ENCODE results near the gene YIPF4. TPM values are rescaled to one million over a fixed set of nuclear protein-coding genes. Genes with fewer than 3 reads are reported as not detected.
"Not testable (repeated sequence)": the region's sequence is repeated elsewhere in the genome, so short reads cannot be mapped to it uniquely, and the experiment has no call there.

Gene YIPF4
- total RNA-seq, 1 donor from 2014 or later = 52.3 TPM

DNA sequence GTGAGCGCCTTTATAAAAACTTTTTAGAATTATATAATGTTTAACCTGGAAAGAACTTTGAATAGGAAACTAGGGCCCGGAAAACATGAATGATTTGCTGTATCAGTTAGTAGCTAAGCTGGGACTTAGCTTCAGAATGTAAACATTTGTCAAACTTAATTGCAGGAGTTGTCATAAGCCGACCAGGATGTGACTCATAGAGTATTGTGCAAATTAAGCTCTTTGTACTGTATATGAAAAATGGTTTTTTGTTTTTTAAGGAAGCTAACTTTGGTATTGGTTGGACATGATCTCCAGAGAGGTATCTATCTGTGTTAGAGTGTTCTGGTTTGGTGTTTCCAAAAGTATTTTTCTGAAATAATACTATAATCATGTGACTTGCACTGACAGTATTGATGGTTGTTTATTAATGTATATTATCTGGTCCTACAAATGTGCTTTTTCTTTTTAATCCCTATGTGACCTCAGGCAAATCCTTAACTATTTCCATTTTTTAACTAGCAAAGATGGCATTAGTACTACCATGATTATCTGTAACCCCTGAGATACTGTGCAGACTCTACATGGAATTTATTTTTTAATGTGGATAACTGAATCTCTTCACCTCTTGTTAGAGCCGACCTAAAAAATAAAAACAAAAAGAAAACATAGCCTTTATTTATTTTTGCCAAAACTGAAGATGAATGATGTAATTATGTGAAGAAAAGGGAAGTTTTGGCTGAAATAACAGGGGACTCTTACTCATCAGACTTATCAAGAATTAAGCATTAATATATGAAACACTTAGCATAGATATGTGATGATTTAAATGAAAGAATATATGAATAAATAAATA lies 11.7 kb downstream of the YIPF4 start:
- Histone ChIP-seq H3K27me3 (ENCODE audit: insufficient read depth, low read length) (no peaks in the 10 kb centered on the region), H3K27ac (ENCODE audit: low read depth, low read length) (peak overlapping the region; percentile 33), H3K9ac (ENCODE audit: low read length) (no peak overlapping the region), H3K9me3 (ENCODE audit: insufficient read depth, low read depth, low read length) (no peaks in the 10 kb centered on the region), H4K20me1 (ENCODE audit: insufficient read depth, low read length) (peaks cover 11% of the 10 kb centered on the region), H3K36me3 (ENCODE audit: insufficient read depth, low read length) (peaks cover 2% of the 10 kb centered on the region), H3K4me1 (ENCODE audit: insufficient read depth, low read length) (peaks cover 10% of the 10 kb centered on the region), H3K4me3 (ENCODE audit: insufficient read depth, low read depth, low read length) (no peak overlapping the region), H3K79me2 (ENCODE audit: insufficient read depth, low read length) (peaks cover 68% of the 10 kb centered on the region), H2AFZ (ENCODE audit: low read depth, low read length) (no peak overlapping the region), H3K4me2 (ENCODE audit: low read length) (peak overlapping the region; percentile 19)
- TF ChIP-seq, protein P1, sequence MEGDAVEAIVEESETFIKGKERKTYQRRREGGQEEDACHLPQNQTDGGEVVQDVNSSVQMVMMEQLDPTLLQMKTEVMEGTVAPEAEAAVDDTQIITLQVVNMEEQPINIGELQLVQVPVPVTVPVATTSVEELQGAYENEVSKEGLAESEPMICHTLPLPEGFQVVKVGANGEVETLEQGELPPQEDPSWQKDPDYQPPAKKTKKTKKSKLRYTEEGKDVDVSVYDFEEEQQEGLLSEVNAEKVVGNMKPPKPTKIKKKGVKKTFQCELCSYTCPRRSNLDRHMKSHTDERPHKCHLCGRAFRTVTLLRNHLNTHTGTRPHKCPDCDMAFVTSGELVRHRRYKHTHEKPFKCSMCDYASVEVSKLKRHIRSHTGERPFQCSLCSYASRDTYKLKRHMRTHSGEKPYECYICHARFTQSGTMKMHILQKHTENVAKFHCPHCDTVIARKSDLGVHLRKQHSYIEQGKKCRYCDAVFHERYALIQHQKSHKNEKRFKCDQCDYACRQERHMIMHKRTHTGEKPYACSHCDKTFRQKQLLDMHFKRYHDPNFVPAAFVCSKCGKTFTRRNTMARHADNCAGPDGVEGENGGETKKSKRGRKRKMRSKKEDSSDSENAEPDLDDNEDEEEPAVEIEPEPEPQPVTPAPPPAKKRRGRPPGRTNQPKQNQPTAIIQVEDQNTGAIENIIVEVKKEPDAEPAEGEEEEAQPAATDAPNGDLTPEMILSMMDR (IDR thresholded peaks at IDR 0.05; ENCODE audit: insufficient read depth, low read depth, low read length) = no peak
- TF ChIP-seq EZH2 (IDR thresholded peaks at IDR 0.05; ENCODE audit: insufficient read depth, low read length) = no peak
- Mint-ChIP-seq H3K27me3 (ENCODE audit: low read depth, unreplicated experiment) (no peaks in the 10 kb centered on the region), H3K27ac (ENCODE audit: unreplicated experiment) (peak overlapping the region; percentile 23), H3K4me3 (ENCODE audit: unreplicated experiment) (no peak overlapping the region), H3K4me1 (ENCODE audit: low read depth, unreplicated experiment) (peaks cover 10% of the 10 kb centered on the region), H3K36me3 (ENCODE audit: low read depth, unreplicated experiment) (peaks cover 2% of the 10 kb centered on the region), H3K9me3 (ENCODE audit: unreplicated experiment) (no peaks in the 10 kb centered on the region)
- no peak for FAIRE-seq
- DNase-seq (ENCODE audit: low read depth) = peak; percentile 73

DNA sequence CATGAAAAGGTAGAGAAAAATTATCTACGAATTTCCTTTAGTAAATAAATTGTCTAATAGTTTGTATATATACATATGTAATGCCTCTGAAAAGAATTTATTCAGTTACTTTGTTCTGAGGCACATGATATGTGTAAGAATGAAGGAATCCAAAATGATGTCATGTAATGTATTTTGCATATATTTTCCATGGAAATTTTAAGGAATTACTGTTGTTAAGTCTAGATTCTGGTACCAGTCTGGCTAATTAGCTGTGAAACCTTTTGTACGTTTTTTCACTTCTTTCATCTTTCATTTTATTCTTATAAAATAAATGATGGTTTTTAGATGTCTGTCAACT lies 12.3 kb downstream of the YIPF4 start:
- Histone ChIP-seq H3K27ac (ENCODE audit: low read depth, low read length) (no peak overlapping the region), H3K9me3 (ENCODE audit: insufficient read depth, low read depth, low read length) (no peaks in the 10 kb centered on the region), H3K9ac (ENCODE audit: low read length) (no peak overlapping the region), H3K4me1 (ENCODE audit: insufficient read depth, low read length) (peaks cover 7% of the 10 kb centered on the region), H3K4me2 (ENCODE audit: low read length) (no peak overlapping the region), H3K27me3 (ENCODE audit: insufficient read depth, low read length) (no peaks in the 10 kb centered on the region), H2AFZ (ENCODE audit: low read depth, low read length) (no peak overlapping the region), H3K4me3 (ENCODE audit: insufficient read depth, low read depth, low read length) (no peak overlapping the region), H3K36me3 (ENCODE audit: insufficient read depth, low read length) (peaks cover 2% of the 10 kb centered on the region), H3K79me2 (ENCODE audit: insufficient read depth, low read length) (peaks cover 62% of the 10 kb centered on the region), H4K20me1 (ENCODE audit: insufficient read depth, low read length) (peaks cover 5% of the 10 kb centered on the region)
- peaks cover under 1% of the 10 kb centered on the region for H3K9me3 Mint-ChIP-seq (ENCODE audit: unreplicated experiment)
- peaks cover 6% of the 10 kb centered on the region for H3K36me3 Mint-ChIP-seq (ENCODE audit: low read depth, unreplicated experiment)
- H3K4me1 Mint-ChIP-seq (ENCODE audit: low read depth, unreplicated experiment) = peaks cover 4% of the 10 kb centered on the region
- no peaks in the 10 kb centered on the region for H3K27me3 Mint-ChIP-seq (ENCODE audit: low read depth, unreplicated experiment)
- no peak for DNase-seq (ENCODE audit: low read depth)
- H3K27ac Mint-ChIP-seq (ENCODE audit: unreplicated experiment) = no peak overlapping the region
- FAIRE-seq = no peak
- no peak overlapping the region for H3K4me3 Mint-ChIP-seq (ENCODE audit: unreplicated experiment)
- TF ChIP-seq, protein P1 (IDR thresholded peaks at IDR 0.05; ENCODE audit: insufficient read depth, low read depth, low read length) = no peak
- TF ChIP-seq EZH2 (IDR thresholded peaks at IDR 0.05; ENCODE audit: insufficient read depth, low read length) = no peak

DNA sequence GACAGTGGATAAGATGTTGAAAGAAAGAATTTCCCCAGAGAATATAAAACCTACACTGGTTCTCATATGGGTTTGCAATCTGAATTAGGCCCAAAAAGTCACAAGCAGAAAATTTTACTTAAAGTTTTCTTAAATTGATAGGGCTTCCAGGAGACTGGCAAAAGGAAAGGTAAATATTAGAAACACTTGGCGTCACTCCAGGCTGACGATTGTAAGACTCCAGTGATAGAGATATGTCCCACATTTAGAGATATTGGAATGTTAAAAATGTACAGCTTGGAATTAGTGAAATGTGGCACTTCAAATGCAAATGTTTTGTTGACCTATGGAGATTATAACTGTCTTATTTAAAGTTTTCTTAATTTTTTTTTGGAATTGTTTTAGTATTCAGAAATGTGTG lies 14.0 kb downstream of the YIPF4 start:
- H3K36me3 Mint-ChIP-seq (ENCODE audit: low read depth, unreplicated experiment) = peaks cover 14% of the 10 kb centered on the region
- Histone ChIP-seq H3K36me3 (ENCODE audit: insufficient read depth, low read length) (peaks cover 4% of the 10 kb centered on the region), H3K79me2 (ENCODE audit: insufficient read depth, low read length) (peaks cover 45% of the 10 kb centered on the region), H3K27me3 (ENCODE audit: insufficient read depth, low read length) (no peaks in the 10 kb centered on the region), H3K4me2 (ENCODE audit: low read length) (no peak overlapping the region), H2AFZ (ENCODE audit: low read depth, low read length) (no peak overlapping the region), H3K27ac (ENCODE audit: low read depth, low read length) (no peak overlapping the region), H4K20me1 (ENCODE audit: insufficient read depth, low read length) (peaks cover 1% of the 10 kb centered on the region), H3K4me1 (ENCODE audit: insufficient read depth, low read length) (peaks cover 7% of the 10 kb centered on the region), H3K9ac (ENCODE audit: low read length) (no peak overlapping the region), H3K9me3 (ENCODE audit: insufficient read depth, low read depth, low read length) (no peaks in the 10 kb centered on the region), H3K4me3 (ENCODE audit: insufficient read depth, low read depth, low read length) (no peak overlapping the region)
- TF ChIP-seq EZH2 (IDR thresholded peaks at IDR 0.05; ENCODE audit: insufficient read depth, low read length) = no peak
- TF ChIP-seq, protein P1 (IDR thresholded peaks at IDR 0.05; ENCODE audit: insufficient read depth, low read depth, low read length) = no peak
- H3K4me3 Mint-ChIP-seq (ENCODE audit: unreplicated experiment) = no peak overlapping the region
- no peak overlapping the region for H3K27ac Mint-ChIP-seq (ENCODE audit: unreplicated experiment)
- no peak for FAIRE-seq
- no peak for DNase-seq (ENCODE audit: low read depth)
- H3K9me3 Mint-ChIP-seq (ENCODE audit: unreplicated experiment) = peaks cover 6% of the 10 kb centered on the region
- no peaks in the 10 kb centered on the region for H3K27me3 Mint-ChIP-seq (ENCODE audit: low read depth, unreplicated experiment)
- peaks cover 4% of the 10 kb centered on the region for H3K4me1 Mint-ChIP-seq (ENCODE audit: low read depth, unreplicated experiment)

DNA sequence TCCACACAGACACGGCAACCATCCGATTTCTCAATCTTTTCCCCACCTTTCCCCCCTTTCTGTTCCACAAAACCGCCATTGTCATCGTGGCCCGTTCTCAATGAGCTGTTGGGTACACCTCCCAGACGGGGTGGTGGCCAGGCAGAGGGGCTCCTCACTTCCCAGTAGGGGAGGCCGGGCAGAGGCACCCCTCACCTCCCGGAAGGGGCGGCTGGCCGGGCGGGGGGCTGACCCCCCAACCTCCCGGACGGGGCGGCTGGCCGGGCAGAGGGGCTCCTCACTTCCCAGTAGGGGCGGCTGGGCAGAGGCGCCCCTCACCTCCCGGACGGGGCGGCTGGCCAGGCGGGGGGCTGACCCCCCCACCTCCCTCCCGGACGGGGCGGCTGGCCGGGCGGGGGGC lies 15.8 kb downstream of the YIPF4 start:
- H3K4me1 Mint-ChIP-seq (ENCODE audit: low read depth, unreplicated experiment); H2AFZ ChIP-seq (ENCODE audit: low read depth, low read length); H3K27me3 Mint-ChIP-seq (ENCODE audit: low read depth, unreplicated experiment); H3K9me3 Mint-ChIP-seq (ENCODE audit: unreplicated experiment); H3K27ac ChIP-seq (ENCODE audit: low read depth, low read length); H3K9me3 ChIP-seq (ENCODE audit: insufficient read depth, low read depth, low read length); H3K4me1 ChIP-seq (ENCODE audit: insufficient read depth, low read length); FAIRE-seq; H3K4me2 ChIP-seq (ENCODE audit: low read length); H3K9ac ChIP-seq (ENCODE audit: low read length); H3K4me3 ChIP-seq (ENCODE audit: insufficient read depth, low read depth, low read length); H3K36me3 ChIP-seq (ENCODE audit: insufficient read depth, low read length); H4K20me1 ChIP-seq (ENCODE audit: insufficient read depth, low read length); H3K27ac Mint-ChIP-seq (ENCODE audit: unreplicated experiment); H3K27me3 ChIP-seq (ENCODE audit: insufficient read depth, low read length); H3K4me3 Mint-ChIP-seq (ENCODE audit: unreplicated experiment); DNase-seq (ENCODE audit: low read depth): not testable (repeated sequence)
- peaks cover 28% of the 10 kb centered on the region for H3K79me2 ChIP-seq (ENCODE audit: insufficient read depth, low read length)
- peaks cover 14% of the 10 kb centered on the region for H3K36me3 Mint-ChIP-seq (ENCODE audit: low read depth, unreplicated experiment)
